ENCODE data around the gene RAB1B. TPM values are rescaled to one million over a fixed set of nuclear protein-coding genes. Genes with fewer than 3 reads are reported as not detected.
"Not testable (repeated sequence)": the region's sequence is repeated elsewhere in the genome, so short reads cannot be mapped to it uniquely, and the experiment has no call there.

Gene RAB1B
- total RNA-seq, 2 experiments from 2014 or later, result 118 to 124 TPM

GRCh38 chr11:66314186-66314501, 45.7 kb downstream of the RAB1B start:
- Mint-ChIP-seq H3K27me3 (no peaks in the 10 kb centered on the region), H3K4me1 (ENCODE audit: low read depth) (peaks cover 25% of the 10 kb centered on the region), H3K27ac (no peak overlapping the region), H3K36me3 (no peaks in the 10 kb centered on the region), H3K4me3 (no peak overlapping the region), H3K9me3 (no peaks in the 10 kb centered on the region)
- POLR2A ChIA-PET, result interaction anchor here (1.1 kb wide), 1 partner anchor 531 kb away, joined by 3 read pairs; no protein-coding TSS in a partner anchor
- DNase-seq, result no peak
- CTCF ChIA-PET, result interaction anchor here (1.9 kb wide), 1 partner anchor 18 kb away, joined by 9 read pairs; no protein-coding TSS in a partner anchor
- intact Hi-C loops (cut with micrococcal nuclease), result no loop called here

DNA sequence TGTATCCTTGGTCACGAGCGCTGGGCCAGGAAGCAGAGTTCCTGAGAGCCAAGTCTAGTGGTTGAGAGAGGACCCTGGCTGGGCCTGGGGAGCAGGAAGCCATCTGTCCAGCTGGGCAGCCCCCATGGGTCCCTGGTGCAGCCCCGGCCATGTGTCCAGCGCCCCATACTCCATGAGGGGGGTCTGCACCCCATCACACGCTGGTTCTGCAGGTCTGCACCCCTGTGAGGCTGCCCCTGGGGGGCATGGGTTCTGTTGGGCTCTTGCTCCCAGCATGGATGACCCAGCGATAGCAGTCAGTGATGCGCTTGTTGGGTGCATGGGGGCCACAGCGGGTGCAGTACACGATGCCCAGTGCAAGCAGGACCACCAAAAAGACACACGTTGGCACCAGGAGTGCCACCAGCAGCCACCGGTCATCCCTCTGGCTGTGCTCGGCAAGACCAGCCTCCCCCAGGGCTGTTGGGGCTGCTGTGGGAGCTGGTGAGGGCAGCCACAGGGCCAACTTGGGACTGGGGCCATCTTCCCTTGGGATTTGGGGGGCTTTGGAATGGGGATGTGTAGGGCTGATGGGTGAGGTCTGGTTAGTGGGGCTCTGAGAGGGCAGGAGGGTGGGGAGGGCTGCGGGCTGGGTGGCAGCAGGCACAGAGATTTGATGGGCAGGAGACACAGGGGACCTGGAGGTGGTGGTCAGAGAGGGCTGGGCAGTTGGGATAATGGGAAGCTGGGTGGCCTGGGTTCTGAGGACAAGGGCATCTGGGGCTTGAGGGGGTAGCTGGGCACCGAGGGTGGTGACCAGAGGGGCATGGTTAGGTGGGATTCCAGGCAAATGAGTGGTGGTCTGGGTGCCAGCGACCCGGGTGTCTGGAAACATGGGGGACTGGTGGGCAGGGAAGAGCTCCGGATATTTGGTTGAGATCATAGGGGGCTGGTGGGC, 46.4 kb downstream of the RAB1B start:
- ChIA-PET CTCF (interaction anchor here (0.7 kb wide), 1 partner anchor 14 kb away, joined by 3 read pairs; no protein-coding TSS in a partner anchor), POLR2A (no interaction called here)
- H3K27ac Mint-ChIP-seq, result no peak overlapping the region
- peaks cover under 1% of the 10 kb centered on the region for H3K9me3 Mint-ChIP-seq
- H3K36me3 Mint-ChIP-seq, result no peaks in the 10 kb centered on the region
- peaks cover 27% of the 10 kb centered on the region for H3K4me1 Mint-ChIP-seq (ENCODE audit: low read depth)
- intact Hi-C loops (cut with micrococcal nuclease), result no loop called here
- H3K27me3 Mint-ChIP-seq, result no peaks in the 10 kb centered on the region
- no peak for DNase-seq
- H3K4me3 Mint-ChIP-seq, result no peak overlapping the region

GRCh38 chr11:66315498-66315885, 47.1 kb downstream of the RAB1B start:
- no peak overlapping the region for H3K27ac Mint-ChIP-seq
- peaks cover 6% of the 10 kb centered on the region for H3K9me3 Mint-ChIP-seq
- peaks cover 29% of the 10 kb centered on the region for H3K4me1 Mint-ChIP-seq (ENCODE audit: low read depth)
- H3K4me3 Mint-ChIP-seq, result no peak overlapping the region
- DNase-seq, result no peak
- CTCF ChIA-PET, result interaction anchor here (0.7 kb wide), 1 partner anchor 13 kb away, joined by 3 read pairs; no protein-coding TSS in a partner anchor
- H3K27me3 Mint-ChIP-seq, result no peaks in the 10 kb centered on the region
- intact Hi-C loops (cut with micrococcal nuclease), result no loop called here
- POLR2A ChIA-PET, result no interaction called here
- no peaks in the 10 kb centered on the region for H3K36me3 Mint-ChIP-seq

DNA sequence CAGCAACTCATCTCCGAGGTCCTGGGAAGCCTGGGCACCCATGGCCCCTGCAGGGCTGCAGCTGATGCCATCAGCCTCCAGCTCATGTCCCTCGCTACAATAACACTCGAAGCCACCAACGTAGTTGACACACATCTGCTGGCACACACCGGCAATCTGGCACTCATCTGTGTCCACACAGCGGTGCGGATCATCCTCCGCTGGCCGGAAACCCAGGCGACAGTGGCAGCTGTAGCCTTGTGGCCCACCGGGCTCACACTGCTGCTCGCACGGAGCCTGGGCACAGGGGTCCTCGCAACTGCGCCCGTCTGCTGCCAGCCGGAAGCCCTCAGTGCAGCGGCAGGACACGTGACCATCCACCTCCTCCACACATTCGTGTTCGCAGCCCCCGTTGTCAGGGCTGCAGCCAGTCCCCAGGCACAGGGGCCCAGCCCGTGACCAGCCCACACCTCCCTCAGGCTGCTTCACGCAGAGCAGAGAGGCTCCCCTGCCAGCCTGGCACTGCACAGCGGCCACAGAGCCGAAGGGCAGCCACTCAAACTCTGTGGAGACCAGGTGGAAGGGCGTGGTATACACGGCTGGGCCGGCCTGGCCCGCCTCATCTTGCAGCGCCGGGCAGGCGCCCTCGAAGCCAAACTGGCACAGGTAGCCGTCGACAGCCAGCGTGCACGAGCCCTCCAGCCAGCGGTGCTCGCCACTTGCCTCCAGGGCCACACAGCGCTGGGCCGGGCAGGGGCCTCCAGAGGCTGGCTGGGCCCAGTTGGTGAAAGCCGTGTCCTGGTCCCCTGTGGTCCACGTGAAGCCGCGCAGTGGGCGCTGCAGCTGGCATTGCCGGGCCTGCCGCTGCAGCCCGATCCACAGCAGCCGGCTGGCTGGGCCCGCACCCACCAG, 47.7 kb downstream of the RAB1B start:
- ChIA-PET POLR2A (no interaction called here), CTCF (interaction anchor here (0.7 kb wide), 1 partner anchor 13 kb away, joined by 3 read pairs; no protein-coding TSS in a partner anchor)
- intact Hi-C loops (cut with micrococcal nuclease), result no loop called here
- H3K4me3 Mint-ChIP-seq, result no peak overlapping the region
- peaks cover 6% of the 10 kb centered on the region for H3K9me3 Mint-ChIP-seq
- H3K36me3 Mint-ChIP-seq, result no peaks in the 10 kb centered on the region
- H3K4me1 Mint-ChIP-seq (ENCODE audit: low read depth), result peaks cover 29% of the 10 kb centered on the region
- H3K27ac Mint-ChIP-seq, result no peak overlapping the region
- no peak for DNase-seq
- H3K27me3 Mint-ChIP-seq, result no peaks in the 10 kb centered on the region

- DNase-seq, result no peak
- Mint-ChIP-seq H3K36me3 (no peaks in the 10 kb centered on the region), H3K27ac (no peak within 1 kb of the TSS), H3K4me1 (ENCODE audit: low read depth) (peaks cover 26% of the 10 kb centered on the region), H3K27me3 (no peaks in the 10 kb centered on the region), H3K4me3 (no peak within 1 kb of the TSS), H3K9me3 (peaks cover 6% of the 10 kb centered on the region)
- intact Hi-C loops (cut with micrococcal nuclease), result no loop called here
- ChIA-PET CTCF (interaction anchor here (1.1 kb wide), 1 partner anchor 69 kb away, joined by 3 read pairs; no protein-coding TSS in a partner anchor), POLR2A (no interaction called here)
These were observed 48.4 kb downstream of the RAB1B start, which contains the start of gene CD248 for GRCh38 chr11:66316849-66317251. CD248 (minus strand) TSS chr11:66317044; CDS start chr11:66317027, 17 bp downstream.

DNA sequence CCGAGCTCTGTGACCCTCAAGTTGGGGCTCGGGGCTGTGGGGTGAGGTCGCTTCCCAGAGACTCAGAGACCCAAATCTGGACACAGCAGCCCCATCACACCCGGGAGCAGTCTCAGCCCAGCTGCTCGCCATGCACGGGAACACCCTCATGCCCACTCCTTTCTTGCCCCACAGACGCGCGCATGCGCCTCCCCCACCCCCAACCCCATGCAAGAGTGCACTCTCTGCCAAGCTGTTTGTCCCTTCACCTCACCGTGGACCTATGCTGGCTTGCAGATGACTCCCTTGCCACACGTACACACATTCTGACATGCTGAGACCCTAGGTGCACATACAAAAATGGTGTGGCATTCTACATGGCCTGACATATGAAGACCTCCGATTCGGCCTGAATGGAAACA, 48.9 kb downstream of the RAB1B start:
- Mint-ChIP-seq H3K27me3 (no peaks in the 10 kb centered on the region), H3K27ac (no peak overlapping the region), H3K36me3 (no peaks in the 10 kb centered on the region), H3K4me1 (ENCODE audit: low read depth) (peaks cover 25% of the 10 kb centered on the region), H3K4me3 (no peak overlapping the region), H3K9me3 (peaks cover 6% of the 10 kb centered on the region)
- POLR2A ChIA-PET, result no interaction called here
- DNase-seq, result no peak
- intact Hi-C loops (cut with micrococcal nuclease), result no loop called here
- CTCF ChIA-PET, result interaction anchor here (1.1 kb wide), 1 partner anchor 69 kb away, joined by 3 read pairs; no protein-coding TSS in a partner anchor

DNA sequence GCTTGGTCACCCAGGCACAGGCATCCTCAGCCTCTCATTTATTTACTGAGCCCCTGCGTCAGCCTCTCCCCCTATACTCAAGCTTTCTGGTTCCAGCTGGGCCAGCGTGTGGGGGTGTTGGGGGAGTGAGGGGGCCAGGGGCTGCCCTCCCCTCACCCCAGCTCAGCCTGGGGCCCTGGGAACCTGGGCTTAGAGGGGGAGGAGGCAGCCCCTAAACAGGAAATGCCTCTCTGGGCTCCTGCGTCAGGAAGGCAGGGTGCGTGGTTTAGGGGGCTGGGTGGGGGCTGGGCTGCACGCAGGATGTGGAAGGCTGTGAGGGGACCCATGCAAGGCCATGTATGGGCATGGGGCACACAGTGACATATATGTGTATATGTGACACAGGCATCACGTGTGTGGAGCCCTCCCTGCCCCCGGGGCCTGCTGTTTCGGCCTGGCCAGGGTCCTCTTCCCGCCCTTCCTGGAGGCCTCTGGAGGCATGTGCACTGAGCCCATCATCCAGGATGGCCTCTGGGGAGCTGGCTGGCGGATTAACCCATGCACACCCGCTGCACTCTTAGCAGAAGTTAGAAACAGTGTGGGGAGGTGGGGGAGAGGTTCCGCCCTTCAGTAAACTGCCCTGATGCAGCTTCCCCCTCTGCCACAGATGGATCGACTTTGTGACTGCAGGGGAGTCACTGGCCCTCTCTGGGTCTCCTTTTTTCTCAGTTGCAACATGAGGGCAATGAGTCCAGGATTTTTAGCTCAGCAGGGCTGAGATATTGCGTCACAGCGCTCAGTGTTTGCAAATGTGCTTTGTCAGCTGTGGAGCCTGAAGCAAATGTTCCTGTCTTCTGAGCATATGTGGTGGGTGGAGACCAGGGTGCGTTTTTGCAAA, 49.5 kb downstream of the RAB1B start:
- Mint-ChIP-seq H3K36me3 (no peaks in the 10 kb centered on the region), H3K4me3 (no peak overlapping the region), H3K9me3 (peaks cover 6% of the 10 kb centered on the region), H3K27me3 (no peaks in the 10 kb centered on the region), H3K27ac (no peak overlapping the region), H3K4me1 (ENCODE audit: low read depth) (peaks cover 23% of the 10 kb centered on the region)
- intact Hi-C loops (cut with micrococcal nuclease), result no loop called here
- ChIA-PET CTCF (interaction anchor here (1.0 to 1.1 kb wide), 2 partner anchors 36 to 68 kb away, joined by 3 to 4 read pairs; no protein-coding TSS in a partner anchor), POLR2A (no interaction called here)
- DNase-seq, result peak; percentile 47

DNA sequence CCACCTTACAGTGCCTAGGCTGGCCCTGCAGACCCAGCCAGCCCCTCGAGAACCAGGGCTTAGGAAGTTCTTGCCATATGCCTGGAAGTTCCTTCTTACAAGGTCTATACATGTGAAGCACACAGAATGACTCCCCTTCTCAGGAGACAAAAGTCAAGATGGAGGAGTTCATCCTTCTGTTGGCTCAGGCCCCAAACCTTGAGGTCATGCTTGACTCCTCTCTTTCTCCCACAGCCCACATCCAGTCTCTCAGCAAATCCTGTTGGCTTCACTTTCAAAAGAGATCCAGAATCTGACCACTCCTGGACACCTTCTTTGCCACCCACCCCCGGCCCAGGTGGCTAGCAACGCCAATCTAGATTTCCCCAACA, 50.1 kb downstream of the RAB1B start:
- peaks cover 23% of the 10 kb centered on the region for H3K4me1 Mint-ChIP-seq (ENCODE audit: low read depth)
- intact Hi-C loops (cut with micrococcal nuclease), result no loop called here

DNA sequence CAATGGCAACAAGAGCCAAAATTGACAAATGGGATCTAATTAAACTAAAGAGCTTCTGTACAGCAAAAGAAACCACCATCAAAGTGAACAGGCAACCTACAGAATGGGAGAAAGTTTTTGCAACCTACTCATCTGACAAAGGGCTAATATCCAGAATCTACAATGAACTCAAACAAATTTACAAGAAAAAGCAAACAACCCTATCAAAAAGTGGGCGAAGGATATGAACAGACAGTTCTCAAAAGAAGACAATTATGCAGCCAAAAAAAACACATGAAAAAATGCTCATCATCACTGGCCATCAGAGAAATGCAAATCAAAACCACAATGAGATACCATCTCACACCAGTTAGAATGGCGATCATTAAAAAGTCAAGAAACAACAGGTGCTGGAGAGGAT, 51.9 kb downstream of the RAB1B start:
- H3K4me1 Mint-ChIP-seq (ENCODE audit: low read depth), result peaks cover 23% of the 10 kb centered on the region
- POLR2A ChIA-PET; H3K9me3 Mint-ChIP-seq; H3K4me3 Mint-ChIP-seq; H3K27ac Mint-ChIP-seq; CTCF ChIA-PET; intact Hi-C loops (cut with micrococcal nuclease); H3K36me3 Mint-ChIP-seq; H3K27me3 Mint-ChIP-seq; DNase-seq: not testable (repeated sequence)

More for the DNA sequence above, 50.1 kb downstream of the RAB1B start:
- Mint-ChIP-seq H3K27ac (no peak overlapping the region), H3K4me3 (no peak overlapping the region), H3K9me3 (peaks cover 6% of the 10 kb centered on the region), H3K36me3 (no peaks in the 10 kb centered on the region), H3K27me3 (no peaks in the 10 kb centered on the region)
- no peak for DNase-seq
- ChIA-PET POLR2A (no interaction called here), CTCF (interaction anchor here (1.0 kb wide), 1 partner anchor 36 kb away, joined by 4 read pairs; no protein-coding TSS in a partner anchor)

- intact Hi-C loops (cut with micrococcal nuclease); H3K27ac Mint-ChIP-seq; H3K36me3 Mint-ChIP-seq; POLR2A ChIA-PET; H3K27me3 Mint-ChIP-seq; DNase-seq; CTCF ChIA-PET; H3K4me3 Mint-ChIP-seq; H3K9me3 Mint-ChIP-seq: not testable (repeated sequence)
- H3K4me1 Mint-ChIP-seq (ENCODE audit: low read depth), result peaks cover 25% of the 10 kb centered on the region
These were observed 52.3 kb downstream of the RAB1B start for GRCh38 chr11:66320748-66321147.

- POLR2A ChIA-PET, result no interaction called here
- Mint-ChIP-seq H3K9me3 (peaks cover 6% of the 10 kb centered on the region), H3K27me3 (no peaks in the 10 kb centered on the region), H3K4me1 (ENCODE audit: low read depth) (peaks cover 32% of the 10 kb centered on the region), H3K27ac (no peak overlapping the region), H3K36me3 (no peaks in the 10 kb centered on the region), H3K4me3 (no peak overlapping the region)
- CTCF ChIA-PET, result interaction anchor here (0.7 kb wide), 1 partner anchor 13 kb away, joined by 3 read pairs; no protein-coding TSS in a partner anchor
- intact Hi-C loops (cut with micrococcal nuclease), result no loop called here
- no peak for DNase-seq
These were observed 53.2 kb downstream of the RAB1B start for GRCh38 chr11:66321606-66322005.
